Breast epithelium (tissue), 4 donors: ENCODE results near the gene ERN1. TPM values are rescaled to one million over a fixed set of nuclear protein-coding genes. Genes with fewer than 3 reads are reported as not detected.

Experiments
- DNase-seq, 2 donors: peaks; one replicate each; pipeline ENCODE4 v3.0.0-alpha.2; 2019; ENCODE audit warnings: low spot score in 2 of 2
- H3K27ac ChIP-seq, 2 donors: fragments of 200-600 bp; sonication (generic) in 1 of 2; one replicate each; pipeline ENCODE4 v1.5.1; 2016 to 2019; ENCODE audit warnings: mild to moderate bottlenecking in 1 of 2
- H3K27me3 ChIP-seq, 2 donors: fragments of 200-600 bp; sonication (generic) in 1 of 2; one replicate each; pipeline versions ENCODE4 v1.5.1 to v1.6.0; 2017 to 2019; ENCODE audit warnings: control low read depth in 1 of 2, mild to moderate bottlenecking in 1 of 2
- H3K36me3 ChIP-seq: fragments of 200-600 bp; one replicate; pipeline ENCODE4 v1.5.1; 2019
- H3K4me1 ChIP-seq, 2 donors: fragments of 200-600 bp; sonication (generic); one replicate each; pipeline ENCODE4 v1.5.1; 2016 to 2019; ENCODE audit warnings: control low read depth in 1 of 2
- H3K4me3 ChIP-seq, 3 donors: fragments of 200-600 bp; sonication (generic); 1 replicate in 2 of 3; 2 replicates in 1 of 3; pipeline ENCODE4 v1.5.1; 2016 to 2019; ENCODE audit warnings: mild to moderate bottlenecking in 3 of 3, moderate library complexity in 2 of 3
- H3K9me3 ChIP-seq, 2 donors: fragments of 200-600 bp; sonication (generic) in 1 of 2; one replicate each; pipeline ENCODE4 v1.5.1; 2016 to 2019; ENCODE audit warnings: control low read depth in 1 of 2
- CTCF ChIP-seq, 3 donors: fragments of 450-650 bp; IDR thresholded peaks; one replicate each; pipeline ENCODE4 v1.5.1; 2016 to 2017; ENCODE audit warnings: antibody characterized with exemption in 3 of 3, mild to moderate bottlenecking in 3 of 3, moderate library complexity in 3 of 3
- POLR2A ChIP-seq: fragments of 450-650 bp; IDR thresholded peaks from one replicate; pipeline ENCODE4 v1.6.1; 2016; ENCODE audit warnings: antibody characterized with exemption, mild to moderate bottlenecking, moderate library complexity
- POLR2AphosphoS5 ChIP-seq, 3 donors: sonication (generic); formaldehyde crosslinking; IDR thresholded peaks; one replicate each; pipeline ENCODE4 v1.6.1; 2017; ENCODE audit warnings: antibody characterized with exemption in 3 of 3
- intact Hi-C: fragments of 100-400 bp; cut with DNase I; formaldehyde crosslinking; loops from one replicate; pipeline ENCODE4 v1.15.1; 2023; ENCODE audit warnings: low total_unique reads
- total RNA-seq, 3 donors: library from RNA; depleted of rRNA; stranded (reverse); fragments of >200 nt; gene quantifications; one replicate each; pipeline ENCODE4 v1.1.0, GENCODE V29; 2016

Gene ERN1
- total RNA-seq, 3 donors from 2014 or later = 13.1 to 40.8 (median 34.7) TPM

DNA sequence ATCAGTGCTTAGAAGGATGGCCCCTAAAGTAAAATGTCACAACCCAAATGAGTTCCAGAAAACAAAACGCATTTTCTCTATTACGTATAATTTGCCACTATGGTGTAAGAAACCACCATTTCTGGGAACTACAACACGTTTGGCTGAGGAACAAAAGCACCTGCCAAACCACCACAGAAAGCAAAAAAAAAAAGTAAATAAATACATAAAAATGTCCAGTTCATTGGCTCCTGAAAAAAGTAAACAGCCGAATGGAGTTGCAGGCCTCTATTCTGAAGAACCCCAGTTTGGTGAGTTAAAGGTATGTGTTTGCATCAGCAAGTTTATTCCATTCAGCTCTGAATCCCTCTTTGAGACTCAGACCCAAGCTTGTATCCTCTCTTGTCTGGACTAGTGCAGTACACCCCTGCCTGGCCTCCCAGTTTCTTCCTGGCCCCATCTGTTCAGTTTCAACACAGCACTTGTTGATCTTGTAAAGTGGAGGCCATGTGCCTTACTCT, 36.9 kb downstream of the ERN1 start:
- H3K36me3 ChIP-seq = no peaks in the 10 kb centered on the region
- TF ChIP-seq POLR2A (no peak), POLR2AphosphoS5 (IDR thresholded peaks at IDR 0.05) (no peak), CTCF (IDR thresholded peaks at IDR 0.05) (no peak)
- H3K4me3 ChIP-seq = no peak overlapping the region
- no peaks in the 10 kb centered on the region for H3K9me3 ChIP-seq
- no peaks in the 10 kb centered on the region for H3K27me3 ChIP-seq
- DNase-seq = no peak
- H3K27ac ChIP-seq = peak overlapping the region; percentile 40 to 62
- intact Hi-C loops = no loop called here
- no peaks in the 10 kb centered on the region for H3K4me1 ChIP-seq

GRCh38 chr17:64092113-64092512, 37.8 kb downstream of the ERN1 start:
- H3K4me3 ChIP-seq = no peak overlapping the region
- intact Hi-C loops = no loop called here
- no peaks in the 10 kb centered on the region for H3K27me3 ChIP-seq
- no peaks in the 10 kb centered on the region for H3K36me3 ChIP-seq
- DNase-seq = no peak
- no peak for TF ChIP-seq POLR2AphosphoS5 (IDR thresholded peaks at IDR 0.05)
- TF ChIP-seq CTCF (IDR thresholded peaks at IDR 0.05) = no peak
- no peak for TF ChIP-seq POLR2A
- peaks cover 0 to 5% of the 10 kb centered on the region in 2 donors for H3K4me1 ChIP-seq
- no peaks in the 10 kb centered on the region for H3K9me3 ChIP-seq
- peak overlapping the region; percentile 40 to 62 for H3K27ac ChIP-seq

- intact Hi-C loops = no loop called here
- H3K27ac ChIP-seq = no peak overlapping the region
- no peak for DNase-seq
- H3K36me3 ChIP-seq = no peaks in the 10 kb centered on the region
- H3K4me1 ChIP-seq = peaks cover 0 to 5% of the 10 kb centered on the region in 2 donors
- no peaks in the 10 kb centered on the region for H3K27me3 ChIP-seq
- TF ChIP-seq POLR2A (no peak), POLR2AphosphoS5 (IDR thresholded peaks at IDR 0.05) (no peak)
- H3K4me3 ChIP-seq = no peak overlapping the region
- H3K9me3 ChIP-seq = no peaks in the 10 kb centered on the region
Observed at GRCh38 chr17:64091571-64091970, 38.4 kb downstream of the ERN1 start.

GRCh38 chr17:64091116-64091515, 38.8 kb downstream of the ERN1 start:
- H3K4me1 ChIP-seq = peaks cover 0 to 5% of the 10 kb centered on the region in 2 donors
- no peaks in the 10 kb centered on the region for H3K36me3 ChIP-seq
- no peak overlapping the region for H3K27ac ChIP-seq

DNA sequence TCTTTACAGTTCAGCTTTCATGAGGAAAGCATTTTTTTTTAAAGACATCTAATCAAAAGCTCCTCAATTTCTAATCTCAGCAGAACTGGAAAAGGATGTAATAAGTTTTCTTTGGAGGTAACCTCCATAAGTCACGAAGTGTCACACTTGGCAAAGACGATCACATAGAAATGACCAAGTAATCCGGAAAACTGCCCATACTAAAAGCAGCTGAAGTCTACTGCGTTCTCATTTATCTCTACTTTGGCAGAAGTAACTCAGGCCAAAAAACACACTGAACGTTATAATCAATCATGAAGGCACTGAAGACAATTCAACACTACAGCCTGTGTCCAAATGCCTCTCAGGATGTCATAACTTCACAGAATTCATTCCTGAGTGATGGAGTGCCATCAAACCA, 39.8 kb downstream of the ERN1 start:
- H3K4me3 ChIP-seq = no peak overlapping the region
- H3K27ac ChIP-seq = no peak overlapping the region
- intact Hi-C loops = no loop called here
- no peaks in the 10 kb centered on the region for H3K27me3 ChIP-seq
- H3K9me3 ChIP-seq = no peaks in the 10 kb centered on the region
- TF ChIP-seq CTCF (IDR thresholded peaks at IDR 0.05) (no peak), POLR2A (no peak), POLR2AphosphoS5 (IDR thresholded peaks at IDR 0.05) (no peak)
- H3K36me3 ChIP-seq = no peaks in the 10 kb centered on the region
- peaks cover 0 to 5% of the 10 kb centered on the region in 2 donors for H3K4me1 ChIP-seq
- no peak for DNase-seq

More at GRCh38 chr17:64091116-64091515, 38.8 kb downstream of the ERN1 start:
- DNase-seq = no peak
- H3K27me3 ChIP-seq = no peaks in the 10 kb centered on the region
- no peaks in the 10 kb centered on the region for H3K9me3 ChIP-seq
- H3K4me3 ChIP-seq = no peak overlapping the region
- intact Hi-C loops = no loop called here
- TF ChIP-seq POLR2AphosphoS5 (IDR thresholded peaks at IDR 0.05) (no peak), CTCF (IDR thresholded peaks at IDR 0.05) (no peak), POLR2A (no peak)
